ENCODE results near the gene BNC1. TPM values are rescaled to one million over a fixed set of nuclear protein-coding genes. Genes with fewer than 3 reads are reported as not detected.

BNC1 gene
- total and polyA plus RNA-seq, 11 donors: 0.08 to 24.5 (median 0.17) TPM; not detected in 2

DNA sequence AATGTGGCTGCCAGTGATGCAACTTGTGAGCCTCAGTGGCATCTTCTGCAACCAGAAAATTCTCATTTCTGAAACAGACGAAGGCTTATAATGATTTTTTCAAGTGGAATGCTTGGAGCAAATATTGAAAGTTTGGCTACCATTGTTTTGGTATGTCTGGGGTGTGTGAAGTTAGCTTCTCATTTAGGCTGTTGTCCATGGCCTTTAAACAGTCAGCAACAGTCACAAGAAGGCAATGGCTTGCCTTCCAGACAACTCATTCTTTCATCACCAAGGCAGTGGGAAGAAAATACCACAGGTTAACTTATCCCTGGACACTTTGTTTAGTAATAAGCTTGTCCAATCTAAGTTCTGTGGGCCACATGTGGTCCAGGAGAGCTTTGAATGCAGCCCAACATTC is 4.7 kb upstream of the BNC1 start:
- TF ChIP-seq POLR2A (IDR thresholded peaks at IDR 0.05): no peak
- TF ChIP-seq, protein P1, sequence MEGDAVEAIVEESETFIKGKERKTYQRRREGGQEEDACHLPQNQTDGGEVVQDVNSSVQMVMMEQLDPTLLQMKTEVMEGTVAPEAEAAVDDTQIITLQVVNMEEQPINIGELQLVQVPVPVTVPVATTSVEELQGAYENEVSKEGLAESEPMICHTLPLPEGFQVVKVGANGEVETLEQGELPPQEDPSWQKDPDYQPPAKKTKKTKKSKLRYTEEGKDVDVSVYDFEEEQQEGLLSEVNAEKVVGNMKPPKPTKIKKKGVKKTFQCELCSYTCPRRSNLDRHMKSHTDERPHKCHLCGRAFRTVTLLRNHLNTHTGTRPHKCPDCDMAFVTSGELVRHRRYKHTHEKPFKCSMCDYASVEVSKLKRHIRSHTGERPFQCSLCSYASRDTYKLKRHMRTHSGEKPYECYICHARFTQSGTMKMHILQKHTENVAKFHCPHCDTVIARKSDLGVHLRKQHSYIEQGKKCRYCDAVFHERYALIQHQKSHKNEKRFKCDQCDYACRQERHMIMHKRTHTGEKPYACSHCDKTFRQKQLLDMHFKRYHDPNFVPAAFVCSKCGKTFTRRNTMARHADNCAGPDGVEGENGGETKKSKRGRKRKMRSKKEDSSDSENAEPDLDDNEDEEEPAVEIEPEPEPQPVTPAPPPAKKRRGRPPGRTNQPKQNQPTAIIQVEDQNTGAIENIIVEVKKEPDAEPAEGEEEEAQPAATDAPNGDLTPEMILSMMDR (IDR thresholded peaks at IDR 0.05): no peak

DNA sequence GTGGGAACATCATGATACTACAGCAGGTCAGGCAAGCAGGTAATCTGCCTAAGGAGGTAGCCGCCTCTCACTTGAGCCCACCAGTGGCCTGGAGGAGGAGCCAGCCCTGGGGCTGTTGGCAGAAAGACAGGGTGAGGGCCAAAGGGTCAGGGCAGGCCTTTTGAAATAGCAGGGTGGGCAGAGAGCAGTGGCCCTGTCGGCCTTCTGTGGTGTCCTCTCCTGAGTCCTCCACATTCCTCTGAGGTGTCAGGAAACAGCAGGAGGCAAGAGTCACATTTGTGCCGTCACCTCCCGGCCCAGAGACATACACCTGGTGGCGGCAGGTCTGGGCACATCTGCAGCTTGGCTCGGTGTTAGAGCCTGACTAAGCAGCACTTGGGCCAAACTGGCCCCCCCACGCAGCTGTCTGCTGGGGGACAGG is 3.9 kb upstream of the BNC1 start:
- Histone ChIP-seq H3K4me3 (no peak overlapping the region), H3K4me1 (peaks cover 0 to 14% (median 5%) of the 10 kb centered on the region in 12 donors), H3K9me3 (no peaks in the 10 kb centered on the region), H3K27ac (no peak overlapping the region), H3K27me3 (peaks cover 6 to 45% (median 22%) of the 10 kb centered on the region in 9 donors), H3K36me3 (no peaks in the 10 kb centered on the region)
- WGBS, 4 donors: 76 to 97% (median 86%) methylated on average over 7 of the region's 7 CpGs
- no peak for ATAC-seq
- TF ChIP-seq, protein P1 (IDR thresholded peaks at IDR 0.05): no peak
- TF ChIP-seq POLR2A (IDR thresholded peaks at IDR 0.05): no peak
- DNase-seq: no peak
- intact Hi-C loops (cut with DNase I): no loop called here

More for the DNA sequence above, 4.7 kb upstream of the BNC1 start:
- H3K36me3 ChIP-seq: no peaks in the 10 kb centered on the region
- H3K27ac ChIP-seq: no peak overlapping the region
- no peak for DNase-seq
- intact Hi-C loops (cut with DNase I): no loop called here
- H3K4me1 ChIP-seq: peaks cover 0 to 6% (median 0%) of the 10 kb centered on the region in 12 donors
- no peak for ATAC-seq
- H3K4me3 ChIP-seq: no peak overlapping the region
- H3K27me3 ChIP-seq: peaks cover under 1 to 37% (median 14%) of the 10 kb centered on the region in 9 donors
- no peaks in the 10 kb centered on the region for H3K9me3 ChIP-seq
- 94 to 97% (median 96%) methylated on average over 1 of the region's 1 CpG for WGBS, 4 donors

DNA sequence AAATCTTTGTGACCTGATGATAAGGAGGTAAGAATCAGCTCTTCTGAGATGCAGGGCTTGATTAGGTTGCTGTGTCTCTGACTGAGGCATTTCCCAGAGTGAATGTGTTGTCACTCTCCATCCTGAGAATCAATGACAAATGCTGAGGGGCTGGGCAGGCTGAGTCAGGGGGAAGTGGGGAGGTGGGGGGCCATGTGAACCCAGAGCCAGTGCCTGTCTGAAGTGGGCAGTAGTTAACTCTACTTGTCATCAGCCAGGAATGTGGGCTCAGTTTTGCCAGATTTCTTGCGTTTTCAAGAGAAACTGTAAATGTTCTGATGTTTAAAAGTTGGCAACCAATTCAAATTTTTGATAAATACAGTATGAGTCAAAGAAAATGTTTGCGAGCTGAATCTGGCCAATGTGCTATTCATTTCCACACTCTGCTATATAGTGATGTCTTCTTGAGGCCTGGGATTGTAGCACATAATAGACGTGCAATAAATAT is 3.1 kb upstream of the BNC1 start:
- DNase-seq (no peak), ATAC-seq (no peak)
- WGBS, 4 donors: 76 to 81% (median 77%) methylated on average over 3 of the region's 3 CpGs
- Histone ChIP-seq H3K4me1 (peaks cover 0 to 19% (median 6%) of the 10 kb centered on the region in 12 donors), H3K9me3 (no peaks in the 10 kb centered on the region), H3K36me3 (no peaks in the 10 kb centered on the region), H3K27ac (no peak overlapping the region), H3K4me3 (no peak overlapping the region), H3K27me3 (peaks cover 6 to 53% (median 30%) of the 10 kb centered on the region in 9 donors)
- TF ChIP-seq, protein P1 (IDR thresholded peaks at IDR 0.05): no peak
- no peak for TF ChIP-seq POLR2A (IDR thresholded peaks at IDR 0.05)
- intact Hi-C loops (cut with DNase I): no loop called here

DNA sequence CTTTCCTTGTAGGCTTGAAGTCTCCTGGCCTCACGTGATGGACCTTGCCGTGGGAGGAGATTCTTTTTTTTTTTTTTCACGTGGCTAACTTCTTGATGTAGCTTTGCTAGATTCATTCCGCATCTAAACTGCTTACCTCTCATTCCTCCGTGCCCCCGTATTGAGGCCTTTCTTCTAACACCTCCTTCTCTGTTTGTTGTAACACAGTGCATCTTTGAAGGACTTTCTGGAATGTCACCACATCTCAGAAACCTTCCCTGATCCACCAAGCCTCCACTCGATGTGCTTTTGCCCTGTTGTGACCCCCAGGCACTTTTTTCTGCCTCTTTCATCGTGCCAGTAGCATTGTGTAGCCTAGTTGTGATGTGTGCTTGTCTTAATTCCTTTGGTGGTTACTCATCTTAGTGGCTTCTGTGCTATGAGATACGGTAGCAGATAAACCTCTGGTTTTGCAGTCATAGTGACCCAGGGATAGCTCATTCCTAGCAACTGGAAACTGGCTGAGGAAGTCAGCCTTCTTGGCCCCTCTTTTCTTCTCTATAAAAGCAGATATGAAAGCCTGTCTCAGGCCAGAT is 1.6 kb upstream of the BNC1 start:
- intact Hi-C loops (cut with DNase I): no loop called here
- ATAC-seq: no peak
- Histone ChIP-seq H3K27me3 (peaks cover 6 to 67% (median 44%) of the 10 kb centered on the region in 9 donors), H3K27ac (no peak overlapping the region), H3K9me3 (no peaks in the 10 kb centered on the region), H3K4me1 (peaks cover 0 to 19% (median 6%) of the 10 kb centered on the region in 12 donors), H3K4me3 (no peak overlapping the region), H3K36me3 (no peaks in the 10 kb centered on the region)
- WGBS, 4 donors: 66 to 80% (median 75%) methylated on average over 9 of the region's 9 CpGs
- no peak for DNase-seq
- TF ChIP-seq, protein P1 (IDR thresholded peaks at IDR 0.05): no peak
- no peak for TF ChIP-seq POLR2A (IDR thresholded peaks at IDR 0.05)

All from heart left ventricle (tissue), 16 donors.